Parathyroid adenoma (tissue), 2 donors: ENCODE measurements around the gene BCAT1.

Experiments
- H2AFZ ChIP-seq: fragments of 300-600 bp; sonication (generic); one replicate; pipeline ENCODE4 v1.7.0; 2017; ENCODE audit warnings: antibody characterized with exemption, mild to moderate bottlenecking
- H3K27ac ChIP-seq: fragments of 300-600 bp; sonication (generic); one replicate; pipeline ENCODE4 v1.7.0; 2017
- H3K27me3 ChIP-seq: fragments of 300-600 bp; sonication (generic); one replicate; pipeline ENCODE4 v1.7.0; 2017; ENCODE audit warnings: low read length; ENCODE audit not compliant: control insufficient read depth, insufficient read depth
- H3K36me3 ChIP-seq: fragments of 300-600 bp; sonication (generic); one replicate; pipeline ENCODE4 v1.7.0; 2017; ENCODE audit warnings: low read length; ENCODE audit not compliant: control insufficient read depth, insufficient read depth
- H3K4me1 ChIP-seq: fragments of 300-600 bp; sonication (generic); one replicate; pipeline ENCODE4 v1.7.0; 2017; ENCODE audit warnings: control low read depth
- H3K4me2 ChIP-seq: fragments of 300-600 bp; sonication (generic); one replicate; pipeline ENCODE4 v1.7.0; 2017; ENCODE audit warnings: low read length
- H3K4me3 ChIP-seq: fragments of 300-600 bp; sonication (generic); one replicate; pipeline ENCODE4 v1.7.0; 2017; ENCODE audit warnings: low read depth, low read length
- H3K79me2 ChIP-seq: fragments of 300-600 bp; sonication (generic); one replicate; pipeline ENCODE4 v1.7.0; 2017; ENCODE audit warnings: control low read depth
- H3K9ac ChIP-seq: fragments of 300-600 bp; sonication (generic); one replicate; pipeline ENCODE4 v1.7.0; 2017; ENCODE audit warnings: mild to moderate bottlenecking
- H3K9me3 ChIP-seq: fragments of 300-600 bp; sonication (generic); one replicate; pipeline ENCODE4 v1.7.0; 2017; ENCODE audit warnings: low read length; ENCODE audit not compliant: control insufficient read depth
- TF ChIP-seq, protein P1 (sequence below): fragments of 300-600 bp; sonication (generic); IDR thresholded peaks from one replicate; pipeline ENCODE4 v1.7.0; 2017; ENCODE audit warnings: antibody characterized with exemption, mild to moderate bottlenecking
- donor health status: primary hyperparathyroidism.

BCAT1 gene

DNA sequence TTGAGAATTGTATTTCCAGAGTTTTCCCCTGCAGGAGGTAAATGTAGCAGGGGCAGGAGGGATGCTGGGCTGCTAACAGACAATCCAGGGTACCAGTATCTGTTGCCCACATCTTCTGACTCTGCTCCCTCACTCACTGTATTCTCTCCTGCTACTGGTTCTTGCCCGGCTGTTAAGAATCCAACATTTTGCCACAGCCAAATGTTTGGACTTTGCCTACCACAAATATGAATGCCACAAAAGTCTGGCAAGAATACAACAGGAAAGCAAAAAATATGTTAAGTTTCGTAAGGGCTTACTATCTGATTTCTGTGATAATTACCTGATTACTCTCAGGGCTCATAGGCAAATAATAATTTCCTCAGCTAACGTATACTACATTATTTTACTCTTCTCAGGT, 160.0 kb downstream of the BCAT1 start:
- no peaks in the 10 kb centered on the region for H3K36me3 ChIP-seq
- no peaks in the 10 kb centered on the region for H3K79me2 ChIP-seq
- H3K27ac ChIP-seq = no peak overlapping the region
- no peaks in the 10 kb centered on the region for H3K4me1 ChIP-seq
- H3K4me3 ChIP-seq = no peak overlapping the region
- H3K9me3 ChIP-seq = no peaks in the 10 kb centered on the region
- no peak overlapping the region for H3K4me2 ChIP-seq
- TF ChIP-seq, protein P1, sequence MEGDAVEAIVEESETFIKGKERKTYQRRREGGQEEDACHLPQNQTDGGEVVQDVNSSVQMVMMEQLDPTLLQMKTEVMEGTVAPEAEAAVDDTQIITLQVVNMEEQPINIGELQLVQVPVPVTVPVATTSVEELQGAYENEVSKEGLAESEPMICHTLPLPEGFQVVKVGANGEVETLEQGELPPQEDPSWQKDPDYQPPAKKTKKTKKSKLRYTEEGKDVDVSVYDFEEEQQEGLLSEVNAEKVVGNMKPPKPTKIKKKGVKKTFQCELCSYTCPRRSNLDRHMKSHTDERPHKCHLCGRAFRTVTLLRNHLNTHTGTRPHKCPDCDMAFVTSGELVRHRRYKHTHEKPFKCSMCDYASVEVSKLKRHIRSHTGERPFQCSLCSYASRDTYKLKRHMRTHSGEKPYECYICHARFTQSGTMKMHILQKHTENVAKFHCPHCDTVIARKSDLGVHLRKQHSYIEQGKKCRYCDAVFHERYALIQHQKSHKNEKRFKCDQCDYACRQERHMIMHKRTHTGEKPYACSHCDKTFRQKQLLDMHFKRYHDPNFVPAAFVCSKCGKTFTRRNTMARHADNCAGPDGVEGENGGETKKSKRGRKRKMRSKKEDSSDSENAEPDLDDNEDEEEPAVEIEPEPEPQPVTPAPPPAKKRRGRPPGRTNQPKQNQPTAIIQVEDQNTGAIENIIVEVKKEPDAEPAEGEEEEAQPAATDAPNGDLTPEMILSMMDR = no peak
- no peak overlapping the region for H2AFZ ChIP-seq
- no peaks in the 10 kb centered on the region for H3K27me3 ChIP-seq
- no peak overlapping the region for H3K9ac ChIP-seq

- TF ChIP-seq, protein P1 = no peak
- no peaks in the 10 kb centered on the region for H3K27me3 ChIP-seq
- no peaks in the 10 kb centered on the region for H3K79me2 ChIP-seq
- no peak overlapping the region for H2AFZ ChIP-seq
- H3K36me3 ChIP-seq = no peaks in the 10 kb centered on the region
- H3K9ac ChIP-seq = no peak overlapping the region
- H3K4me3 ChIP-seq = no peak overlapping the region
- no peaks in the 10 kb centered on the region for H3K9me3 ChIP-seq
- no peak overlapping the region for H3K4me2 ChIP-seq
- no peak overlapping the region for H3K27ac ChIP-seq
- H3K4me1 ChIP-seq = no peaks in the 10 kb centered on the region
Observed at GRCh38 chr12:24780697-24781368, 168.1 kb downstream of the BCAT1 start.

- no peak overlapping the region for H3K9ac ChIP-seq
Observed at GRCh38 chr12:24778486-24779304, 170.2 kb downstream of the BCAT1 start.

DNA sequence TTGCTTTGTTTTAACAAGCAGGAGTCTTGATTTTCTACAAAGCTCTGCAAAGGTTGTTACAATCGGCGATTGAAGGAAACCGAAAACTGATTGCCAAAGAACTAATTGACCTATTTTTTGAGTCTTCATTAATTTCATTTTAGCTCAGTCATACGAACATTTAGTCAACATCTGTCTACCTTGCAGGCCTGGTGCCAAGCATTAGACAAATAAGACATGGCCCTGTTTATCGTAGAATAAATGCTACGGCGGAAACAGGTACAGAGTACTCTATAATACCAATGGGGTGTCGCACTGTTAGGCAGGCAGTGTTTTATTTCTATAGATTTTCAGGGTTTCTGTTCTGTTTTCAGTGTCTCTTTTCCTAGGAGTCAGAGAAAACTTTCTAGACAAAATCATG, 171.5 kb downstream of the BCAT1 start:
- Histone ChIP-seq H3K9ac (no peak overlapping the region), H3K36me3 (no peaks in the 10 kb centered on the region), H3K79me2 (no peaks in the 10 kb centered on the region), H3K27me3 (no peaks in the 10 kb centered on the region), H3K4me3 (no peak overlapping the region), H3K4me2 (no peak overlapping the region), H3K4me1 (no peaks in the 10 kb centered on the region), H3K9me3 (no peaks in the 10 kb centered on the region), H3K27ac (no peak overlapping the region), H2AFZ (no peak overlapping the region)
- TF ChIP-seq, protein P1 = no peak

More at GRCh38 chr12:24778486-24779304, 170.2 kb downstream of the BCAT1 start:
- no peaks in the 10 kb centered on the region for H3K79me2 ChIP-seq
- no peak overlapping the region for H2AFZ ChIP-seq
- no peaks in the 10 kb centered on the region for H3K36me3 ChIP-seq
- no peaks in the 10 kb centered on the region for H3K4me1 ChIP-seq
- no peaks in the 10 kb centered on the region for H3K27me3 ChIP-seq
- no peaks in the 10 kb centered on the region for H3K9me3 ChIP-seq
- TF ChIP-seq, protein P1 = no peak
- no peak overlapping the region for H3K4me2 ChIP-seq
- H3K4me3 ChIP-seq = no peak overlapping the region
- H3K27ac ChIP-seq = no peak overlapping the region
